ENCODE measurements around the gene LASP1NB.
"Not testable (repeated sequence)": the region's sequence is repeated elsewhere in the genome, so short reads cannot be mapped to it uniquely, and the experiment has no call there.

Gene LASP1NB

DNA sequence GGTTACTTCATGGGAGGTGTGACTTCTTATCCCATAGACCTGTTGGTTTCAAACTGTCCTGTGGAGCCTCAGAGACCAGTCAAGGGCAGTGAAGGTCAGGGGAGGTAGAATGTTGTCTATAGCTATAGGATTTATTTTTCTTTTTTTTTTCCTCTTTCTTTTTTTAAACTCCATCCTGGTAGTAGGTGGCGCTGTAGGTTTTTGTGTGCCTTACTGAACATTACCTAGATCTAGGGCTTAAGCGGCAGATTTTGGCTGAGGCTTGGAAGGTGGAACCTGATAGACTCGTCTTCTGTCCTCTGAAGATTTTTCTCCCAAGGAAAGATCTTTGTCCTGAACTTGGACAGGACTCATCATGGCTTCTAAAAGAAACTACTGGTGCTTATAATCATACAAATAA, 8.2 kb upstream of the LASP1NB start:
- ATAC-seq (no peak), DNase-seq (ENCODE audit: low spot score) (no peak)
- Mint-ChIP-seq H3K9me3 (no peaks in the 10 kb centered on the region), H3K36me3 (peaks cover 7% of the 10 kb centered on the region), H3K4me3 (no peak overlapping the region), H3K4me1 (ENCODE audit: low read depth in 2 of 2) (peaks cover 26 to 54% of the 10 kb centered on the region in 2 donors), H3K27me3 (no peaks in the 10 kb centered on the region), H3K27ac (peak overlapping the region; percentile 14 to 60)

DNA sequence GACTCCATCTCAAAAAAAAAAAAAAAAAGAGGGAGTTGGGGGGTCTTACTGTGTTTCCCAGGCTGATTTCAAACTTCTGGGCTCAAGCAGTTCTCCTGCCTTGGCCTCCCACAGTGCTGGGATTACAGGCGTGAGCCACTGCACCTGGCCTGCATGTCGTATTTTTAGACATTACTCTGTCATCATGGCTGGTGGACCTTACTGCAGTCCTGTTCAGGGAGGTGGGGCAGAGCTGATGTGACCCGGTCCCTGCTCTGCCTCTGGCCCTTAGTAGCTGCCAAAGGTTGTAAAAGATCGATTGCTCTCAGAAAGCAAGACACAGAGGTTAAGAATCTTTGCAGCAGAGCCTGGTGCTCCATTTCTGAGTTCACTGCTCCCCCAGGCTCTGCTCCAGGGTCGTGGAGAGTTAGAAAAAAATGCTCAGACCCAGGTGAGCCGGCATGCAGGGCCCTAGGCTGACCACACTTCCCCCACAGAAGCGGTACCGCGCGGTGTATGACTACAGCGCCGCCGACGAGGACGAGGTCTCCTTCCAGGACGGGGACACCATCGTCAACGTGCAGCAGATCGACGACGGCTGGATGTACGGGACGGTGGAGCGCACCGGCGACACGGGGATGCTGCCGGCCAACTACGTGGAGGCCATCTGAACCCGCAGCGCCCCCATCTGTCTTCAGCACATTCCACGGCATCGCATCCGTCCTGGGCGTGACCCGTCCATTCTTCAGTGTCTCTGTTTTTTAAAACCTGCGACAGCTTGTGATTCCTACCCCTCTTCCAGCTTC, 7.1 kb upstream of the LASP1NB start:
- Mint-ChIP-seq H3K27me3 (no peaks in the 10 kb centered on the region), H3K4me3 (no peak overlapping the region), H3K36me3 (peaks cover 7% of the 10 kb centered on the region), H3K9me3 (no peaks in the 10 kb centered on the region), H3K4me1 (ENCODE audit: low read depth in 2 of 2) (peaks cover 22 to 49% of the 10 kb centered on the region in 2 donors), H3K27ac (peak overlapping the region; percentile 28 to 37)
- DNase-seq (ENCODE audit: low spot score) (no peak), ATAC-seq (no peak)

DNA sequence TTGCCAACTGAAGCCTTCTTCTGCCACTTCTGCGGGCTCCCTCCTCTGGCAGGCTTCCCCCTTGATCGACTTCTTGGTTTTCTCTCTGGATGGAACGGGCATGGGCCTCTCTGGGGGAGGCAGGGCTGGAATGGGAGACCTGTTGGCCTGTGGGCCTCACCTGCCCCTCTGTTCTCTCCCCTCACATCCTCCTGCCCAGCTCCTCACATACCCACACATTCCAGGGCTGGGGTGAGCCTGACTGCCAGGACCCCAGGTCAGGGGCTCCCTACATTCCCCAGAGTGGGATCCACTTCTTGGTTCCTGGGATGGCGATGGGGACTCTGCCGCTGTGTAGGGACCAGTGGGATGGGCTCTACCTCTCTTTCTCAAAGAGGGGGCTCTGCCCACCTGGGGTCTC, 6.5 kb upstream of the LASP1NB start:
- H3K9me3 Mint-ChIP-seq, result no peaks in the 10 kb centered on the region
- no peak for ATAC-seq
- H3K36me3 Mint-ChIP-seq, result peaks cover 7% of the 10 kb centered on the region
- no peak overlapping the region for H3K4me3 Mint-ChIP-seq
- H3K4me1 Mint-ChIP-seq (ENCODE audit: low read depth in 2 of 2), result peaks cover 23 to 50% of the 10 kb centered on the region in 2 donors
- no peak for DNase-seq (ENCODE audit: low spot score)
- no peaks in the 10 kb centered on the region for H3K27me3 Mint-ChIP-seq
- peak overlapping the region in 1 of 2 donors; percentile 37 for H3K27ac Mint-ChIP-seq

DNA sequence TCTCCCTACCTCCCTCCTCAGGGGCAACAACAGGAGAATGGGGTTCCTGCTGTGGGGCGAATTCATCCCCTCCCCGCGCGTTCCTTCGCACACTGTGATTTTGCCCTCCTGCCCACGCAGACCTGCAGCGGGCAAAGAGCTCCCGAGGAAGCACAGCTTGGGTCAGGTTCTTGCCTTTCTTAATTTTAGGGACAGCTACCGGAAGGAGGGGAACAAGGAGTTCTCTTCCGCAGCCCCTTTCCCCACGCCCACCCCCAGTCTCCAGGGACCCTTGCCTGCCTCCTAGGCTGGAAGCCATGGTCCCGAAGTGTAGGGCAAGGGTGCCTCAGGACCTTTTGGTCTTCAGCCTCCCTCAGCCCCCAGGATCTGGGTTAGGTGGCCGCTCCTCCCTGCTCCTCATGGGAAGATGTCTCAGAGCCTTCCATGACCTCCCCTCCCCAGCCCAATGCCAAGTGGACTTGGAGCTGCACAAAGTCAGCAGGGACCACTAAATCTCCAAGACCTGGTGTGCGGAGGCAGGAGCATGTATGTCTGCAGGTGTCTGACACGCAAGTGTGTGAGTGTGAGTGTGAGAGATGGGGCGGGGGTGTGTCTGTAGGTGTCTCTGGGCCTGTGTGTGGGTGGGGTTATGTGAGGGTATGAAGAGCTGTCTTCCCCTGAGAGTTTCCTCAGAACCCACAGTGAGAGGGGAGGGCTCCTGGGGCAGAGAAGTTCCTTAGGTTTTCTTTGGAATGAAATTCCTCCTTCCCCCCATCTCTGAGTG, 5.9 kb upstream of the LASP1NB start:
- no peaks in the 10 kb centered on the region for H3K9me3 Mint-ChIP-seq
- no peak overlapping the region for H3K4me3 Mint-ChIP-seq
- H3K4me1 Mint-ChIP-seq (ENCODE audit: low read depth in 2 of 2), result peaks cover 24 to 45% of the 10 kb centered on the region in 2 donors
- peaks cover 7% of the 10 kb centered on the region for H3K36me3 Mint-ChIP-seq
- DNase-seq (ENCODE audit: low spot score) (no peak), ATAC-seq (no peak)
- no peaks in the 10 kb centered on the region for H3K27me3 Mint-ChIP-seq
- H3K27ac Mint-ChIP-seq, result peak overlapping the region; percentile 63 to 69

DNA sequence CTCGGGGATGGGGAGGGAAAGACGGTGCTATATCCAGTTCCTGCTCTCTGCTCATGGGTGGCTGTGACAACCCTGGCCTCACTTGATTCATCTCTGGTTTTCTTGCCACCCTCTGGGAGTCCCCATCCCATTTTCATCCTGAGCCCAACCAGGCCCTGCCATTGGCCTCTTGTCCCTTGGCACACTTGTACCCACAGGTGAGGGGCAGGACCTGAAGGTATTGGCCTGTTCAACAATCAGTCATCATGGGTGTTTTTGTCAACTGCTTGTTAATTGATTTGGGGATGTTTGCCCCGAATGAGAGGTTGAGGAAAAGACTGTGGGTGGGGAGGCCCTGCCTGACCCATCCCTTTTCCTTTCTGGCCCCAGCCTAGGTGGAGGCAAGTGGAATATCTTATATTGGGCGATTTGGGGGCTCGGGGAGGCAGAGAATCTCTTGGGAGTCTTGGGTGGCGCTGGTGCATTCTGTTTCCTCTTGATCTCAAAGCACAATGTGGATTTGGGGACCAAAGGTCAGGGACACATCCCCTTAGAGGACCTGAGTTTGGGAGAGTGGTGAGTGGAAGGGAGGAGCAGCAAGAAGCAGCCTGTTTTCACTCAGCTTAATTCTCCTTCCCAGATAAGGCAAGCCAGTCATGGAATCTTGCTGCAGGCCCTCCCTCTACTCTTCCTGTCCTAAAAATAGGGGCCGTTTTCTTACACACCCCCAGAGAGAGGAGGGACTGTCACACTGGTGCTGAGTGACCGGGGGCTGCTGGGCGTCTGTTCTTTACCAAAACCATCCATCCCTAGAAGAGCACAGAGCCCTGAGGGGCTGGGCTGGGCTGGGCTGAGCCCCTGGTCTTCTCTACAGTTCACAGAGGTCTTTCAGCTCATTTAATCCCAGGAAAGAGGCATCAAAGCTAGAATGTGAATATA, 4.8 kb upstream of the LASP1NB start:
- H3K9me3 Mint-ChIP-seq, result no peaks in the 10 kb centered on the region

DNA sequence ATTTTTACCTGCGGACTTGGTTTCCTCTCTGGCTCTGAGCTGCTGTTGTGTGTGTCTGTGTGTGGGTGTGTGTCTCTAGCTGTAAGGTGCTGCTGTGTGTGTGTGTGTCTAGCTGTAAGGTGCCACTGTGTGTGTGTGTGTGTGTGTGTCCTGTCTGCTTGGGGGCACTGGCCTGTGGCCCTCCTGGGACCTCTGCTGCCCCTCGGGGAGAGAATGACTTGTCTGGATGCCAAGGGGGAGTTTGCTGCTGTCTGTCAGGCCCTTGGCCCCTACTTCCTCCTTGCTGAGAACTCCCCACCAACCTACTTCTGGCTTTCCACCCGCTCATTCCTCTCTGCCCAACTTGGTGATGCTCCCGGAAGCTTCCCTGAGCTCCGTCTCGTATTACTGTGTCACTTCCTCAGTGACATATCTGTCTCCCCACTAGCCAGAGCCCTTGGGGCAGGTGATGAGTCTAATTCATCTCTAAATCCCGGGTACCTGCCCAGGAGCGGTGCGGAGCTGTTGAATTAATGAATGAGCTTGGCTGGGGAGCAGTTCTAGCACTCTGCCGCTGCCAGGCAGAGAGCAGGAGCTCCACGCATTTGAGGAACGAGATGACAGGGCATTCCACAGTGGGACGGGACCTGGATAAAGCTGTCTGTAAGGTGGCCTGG, 3.5 kb upstream of the LASP1NB start:
- H3K27me3 Mint-ChIP-seq, result no peaks in the 10 kb centered on the region
- H3K9me3 Mint-ChIP-seq, result no peaks in the 10 kb centered on the region
- H3K36me3 Mint-ChIP-seq, result peaks cover 4% of the 10 kb centered on the region
- peak overlapping the region; percentile 66 to 72 for H3K27ac Mint-ChIP-seq
- no peak overlapping the region for H3K4me3 Mint-ChIP-seq
- peaks cover 40 to 56% of the 10 kb centered on the region in 2 donors for H3K4me1 Mint-ChIP-seq (ENCODE audit: low read depth in 2 of 2)
- DNase-seq (ENCODE audit: low spot score), result no peak
- no peak for ATAC-seq

More for the DNA sequence above, 4.8 kb upstream of the LASP1NB start:
- Mint-ChIP-seq H3K27ac (peak overlapping the region; percentile 63 to 69), H3K36me3 (peaks cover 7% of the 10 kb centered on the region), H3K4me3 (no peak overlapping the region), H3K27me3 (no peaks in the 10 kb centered on the region), H3K4me1 (ENCODE audit: low read depth in 2 of 2) (peaks cover 33 to 54% of the 10 kb centered on the region in 2 donors)
- DNase-seq (ENCODE audit: low spot score) (no peak), ATAC-seq (no peak)

DNA sequence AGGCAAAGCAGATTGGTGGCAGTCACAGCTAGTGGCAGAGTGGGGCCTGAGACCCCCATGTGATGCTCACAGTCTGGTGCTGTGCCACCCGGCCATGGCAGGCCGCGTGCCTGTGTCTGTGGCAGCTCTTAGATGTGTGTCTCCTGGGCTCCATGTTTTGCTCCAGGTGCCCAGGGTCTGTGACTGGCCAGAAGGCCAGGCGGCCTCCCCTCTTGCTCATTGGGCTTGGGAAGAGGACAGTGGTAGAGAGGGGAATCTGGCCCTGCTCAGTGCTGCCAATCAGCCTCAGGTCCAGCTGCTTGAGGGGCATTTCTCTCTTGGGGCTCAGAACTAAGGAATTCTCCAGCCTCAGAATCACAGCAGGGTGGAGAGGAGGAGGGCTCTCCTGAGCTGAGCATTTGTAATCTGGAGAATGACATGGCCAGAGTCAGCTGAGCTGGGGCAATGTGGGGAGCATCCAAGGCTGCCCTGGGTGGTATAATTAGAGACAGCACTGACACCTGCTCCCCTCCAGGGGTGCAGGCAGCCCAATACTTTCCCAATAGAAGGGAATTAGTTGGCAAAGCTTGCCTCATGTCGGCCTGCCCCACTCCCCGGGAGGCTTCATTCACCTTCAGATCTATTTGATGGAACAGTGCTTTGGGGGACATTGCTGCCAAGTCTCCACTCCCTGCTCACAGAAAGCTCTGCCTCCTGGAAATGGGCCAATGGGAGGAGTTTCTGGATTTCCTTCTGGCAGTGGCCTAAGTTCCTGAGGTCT, 2.7 kb upstream of the LASP1NB start:
- ATAC-seq (no peak), DNase-seq (ENCODE audit: low spot score) (no peak)
- no peaks in the 10 kb centered on the region for H3K9me3 Mint-ChIP-seq
- no peaks in the 10 kb centered on the region for H3K27me3 Mint-ChIP-seq
- H3K36me3 Mint-ChIP-seq, result no peaks in the 10 kb centered on the region
- H3K4me1 Mint-ChIP-seq (ENCODE audit: low read depth in 2 of 2), result peaks cover 40 to 54% of the 10 kb centered on the region in 2 donors
- no peak overlapping the region for H3K4me3 Mint-ChIP-seq
- peak overlapping the region; percentile 66 to 72 for H3K27ac Mint-ChIP-seq

DNA sequence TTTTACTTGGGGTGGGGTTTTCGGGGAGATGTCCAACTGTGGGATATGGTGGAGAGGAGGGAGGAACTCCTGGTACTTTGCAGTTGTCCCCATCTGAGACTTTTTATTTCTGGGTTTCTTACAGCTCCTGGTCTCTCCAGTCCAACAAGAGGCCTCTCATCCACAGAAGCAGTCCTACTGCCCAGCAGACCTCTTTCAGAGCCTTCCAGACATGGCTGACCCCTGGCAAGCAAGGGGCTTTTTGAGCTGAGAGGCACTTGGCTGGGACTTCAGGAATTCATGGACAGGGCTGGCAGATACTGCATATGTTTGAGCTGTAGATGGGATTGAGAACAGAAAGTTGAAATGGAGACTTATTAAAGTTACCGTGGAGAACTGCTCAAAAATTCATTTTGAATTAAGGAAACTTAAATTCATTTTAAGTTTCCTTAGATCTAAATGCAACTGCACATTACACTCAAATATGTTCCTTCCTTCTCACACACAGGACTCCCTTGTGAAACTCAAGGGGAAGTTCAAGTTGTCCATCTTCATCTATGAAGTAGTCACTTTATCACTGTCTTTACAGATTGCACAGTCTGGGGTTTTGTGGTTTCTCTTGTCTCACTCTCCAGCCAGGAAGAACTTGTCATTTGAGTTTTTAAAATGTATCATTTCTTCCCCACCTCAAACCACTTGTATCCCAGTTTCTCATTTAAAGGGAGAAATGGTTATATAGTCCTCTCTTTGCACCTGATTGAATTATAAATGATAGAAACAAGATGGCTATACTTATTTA, 1.1 kb downstream of the LASP1NB start:
- Mint-ChIP-seq H3K4me3 (peak overlapping the region; percentile 69), H3K9me3 (no peaks in the 10 kb centered on the region)
- no peak for DNase-seq (ENCODE audit: low spot score)

DNA sequence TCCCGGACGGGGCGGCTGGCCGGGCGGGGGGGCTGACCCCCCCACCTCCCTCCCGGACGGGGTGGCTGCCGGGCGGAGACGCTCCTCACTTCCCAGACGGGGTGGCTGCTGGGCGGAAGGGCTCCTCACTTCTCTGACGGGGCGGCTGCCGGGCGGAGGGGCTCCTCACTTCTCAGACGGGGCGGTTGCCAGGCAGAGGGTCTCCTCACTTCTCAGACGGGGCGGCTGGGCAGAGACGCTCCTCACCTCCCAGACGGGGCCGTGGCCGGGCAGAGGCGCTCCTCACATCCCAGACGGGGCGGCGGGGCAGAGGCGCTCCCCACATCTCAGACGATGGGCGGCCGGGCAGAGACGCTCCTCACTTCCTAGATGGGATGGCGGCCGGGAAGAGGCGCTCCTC, 5.4 kb downstream of the LASP1NB start:
- not testable (repeated sequence) for H3K9me3 Mint-ChIP-seq; ATAC-seq; DNase-seq (ENCODE audit: low spot score); H3K27ac Mint-ChIP-seq; H3K36me3 Mint-ChIP-seq; H3K27me3 Mint-ChIP-seq; H3K4me3 Mint-ChIP-seq
- H3K4me1 Mint-ChIP-seq (ENCODE audit: low read depth in 2 of 2), result peaks cover 15 to 16% of the 10 kb centered on the region in 2 donors

More for the DNA sequence above, 1.1 kb downstream of the LASP1NB start:
- ATAC-seq, result peak; percentile 91 to 97
- H3K27me3 Mint-ChIP-seq, result no peaks in the 10 kb centered on the region
- H3K4me1 Mint-ChIP-seq (ENCODE audit: low read depth in 2 of 2), result peaks cover 35 to 38% of the 10 kb centered on the region in 2 donors
- H3K27ac Mint-ChIP-seq, result peak overlapping the region; percentile 68 to 81
- no peaks in the 10 kb centered on the region for H3K36me3 Mint-ChIP-seq

DNA sequence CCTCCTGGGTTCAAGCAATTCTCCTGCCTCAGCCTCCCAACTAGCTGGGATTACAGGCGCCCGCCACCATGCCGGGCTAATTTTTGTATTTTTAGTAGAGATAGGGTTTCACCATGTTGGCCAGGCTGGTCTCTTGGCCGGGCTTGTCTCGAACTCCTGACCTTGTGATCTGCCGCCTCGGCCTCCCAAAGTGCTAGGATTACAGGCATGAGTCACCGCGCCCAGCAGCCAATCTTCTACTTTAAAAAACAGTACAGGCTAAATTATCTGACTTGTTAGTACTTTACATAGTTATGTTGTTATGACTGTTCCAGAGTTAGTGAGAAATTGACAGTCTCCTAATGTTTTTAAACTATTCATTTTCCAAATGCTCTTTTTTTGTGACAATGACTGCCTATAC, 8.5 kb downstream of the LASP1NB start:
- not testable (repeated sequence) for H3K27ac Mint-ChIP-seq; H3K36me3 Mint-ChIP-seq; H3K27me3 Mint-ChIP-seq; DNase-seq (ENCODE audit: low spot score); H3K4me3 Mint-ChIP-seq; ATAC-seq; H3K9me3 Mint-ChIP-seq; H3K4me1 Mint-ChIP-seq (ENCODE audit: low read depth in 2 of 2)

DNA sequence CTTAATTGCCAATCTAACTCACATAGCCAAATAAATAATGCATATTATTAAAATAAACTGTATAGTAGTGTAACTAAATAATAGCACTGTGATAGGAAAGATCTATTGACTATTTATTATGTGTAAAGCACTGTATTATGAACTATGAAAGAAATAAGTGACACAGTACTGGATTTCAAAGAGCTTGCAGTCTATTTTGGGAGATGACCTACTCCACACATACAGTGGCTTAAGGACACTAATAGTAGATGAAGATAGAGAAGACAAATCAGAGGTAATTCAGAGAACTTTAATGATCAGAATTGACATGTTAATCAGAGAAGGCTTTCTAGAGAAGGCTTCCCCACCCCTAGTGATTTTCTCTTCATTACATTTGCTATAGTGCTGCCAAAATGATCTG, 14.6 kb downstream of the LASP1NB start:
- DNase-seq (ENCODE audit: low spot score), result no peak
- Mint-ChIP-seq H3K36me3 (no peaks in the 10 kb centered on the region), H3K27me3 (no peaks in the 10 kb centered on the region), H3K4me1 (ENCODE audit: low read depth in 2 of 2) (peaks cover 5 to 7% of the 10 kb centered on the region in 2 donors), H3K4me3 (no peak overlapping the region), H3K27ac (no peak overlapping the region), H3K9me3 (no peaks in the 10 kb centered on the region)
- no peak for ATAC-seq

DNA sequence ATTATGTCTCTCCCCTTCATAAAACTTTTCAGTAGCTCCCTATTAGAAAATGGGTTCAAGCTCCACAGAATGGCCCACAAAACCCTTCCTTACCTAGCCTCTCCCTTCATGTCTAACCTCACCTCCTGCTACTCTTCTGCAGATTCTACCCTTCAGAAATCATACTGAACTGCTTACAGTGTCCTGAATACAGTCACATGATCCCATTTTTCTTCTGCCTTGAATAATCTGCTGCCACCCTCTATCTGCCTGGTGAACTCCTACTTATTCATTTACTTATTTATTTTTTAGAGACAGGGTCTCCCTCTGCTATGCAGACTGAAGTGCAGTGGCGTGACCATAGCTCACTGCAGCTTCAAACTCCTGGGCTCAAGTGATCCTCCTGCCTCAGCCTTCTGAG, 15.0 kb downstream of the LASP1NB start:
- H3K9me3 Mint-ChIP-seq, result no peaks in the 10 kb centered on the region
- H3K4me1 Mint-ChIP-seq (ENCODE audit: low read depth in 2 of 2), result peaks cover 5 to 7% of the 10 kb centered on the region in 2 donors
- DNase-seq (ENCODE audit: low spot score) (no peak), ATAC-seq (no peak)
- H3K27me3 Mint-ChIP-seq, result no peaks in the 10 kb centered on the region
- H3K27ac Mint-ChIP-seq, result no peak overlapping the region
- H3K36me3 Mint-ChIP-seq, result no peaks in the 10 kb centered on the region
- no peak overlapping the region for H3K4me3 Mint-ChIP-seq

Measured in natural killer cell treated with Interleukin-12 subunit alpha and Interleukin-12 subunit beta and Interleukin-15 and Interleukin-18, amount 100 ng/mL, for 72 hours (primary cell).